GM18870 (cell line): ENCODE data around the gene ANKS1A.

Experiments
- ATAC-seq: cut with Tn5 transposase; IDR thresholded peaks from one replicate; pipeline ENCODE4 v1.9.1; 2021; ENCODE audit warnings: moderate library complexity; ENCODE audit not compliant: unreplicated experiment

The ANKS1A gene

DNA sequence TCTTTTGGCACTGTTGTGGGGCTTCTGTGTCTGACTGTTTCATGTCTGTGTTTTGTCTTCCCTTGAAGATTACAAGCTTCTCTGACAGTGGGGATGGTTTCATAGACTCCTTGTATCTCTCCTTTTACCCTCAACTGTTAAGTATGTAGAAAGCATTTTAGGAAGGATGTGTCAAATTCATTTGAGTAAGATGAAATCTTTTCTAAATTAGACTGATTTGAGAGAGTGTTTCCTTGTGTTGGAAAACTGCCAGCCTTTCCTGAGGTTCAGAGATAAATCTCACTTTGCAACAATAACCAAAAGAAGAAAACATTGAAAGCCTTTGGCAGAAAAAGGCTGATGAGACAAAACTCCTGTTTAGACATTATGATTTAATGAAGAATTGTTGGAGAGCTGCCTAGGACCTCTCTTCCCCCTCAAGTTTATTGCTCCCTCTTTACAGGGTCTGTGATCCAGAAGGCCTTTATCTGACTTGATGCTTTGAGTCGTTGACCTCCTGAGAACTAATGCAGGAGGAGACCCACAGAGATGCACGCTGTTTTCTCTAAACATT is 68.3 kb downstream of the ANKS1A start:
- no peak for ATAC-seq

DNA sequence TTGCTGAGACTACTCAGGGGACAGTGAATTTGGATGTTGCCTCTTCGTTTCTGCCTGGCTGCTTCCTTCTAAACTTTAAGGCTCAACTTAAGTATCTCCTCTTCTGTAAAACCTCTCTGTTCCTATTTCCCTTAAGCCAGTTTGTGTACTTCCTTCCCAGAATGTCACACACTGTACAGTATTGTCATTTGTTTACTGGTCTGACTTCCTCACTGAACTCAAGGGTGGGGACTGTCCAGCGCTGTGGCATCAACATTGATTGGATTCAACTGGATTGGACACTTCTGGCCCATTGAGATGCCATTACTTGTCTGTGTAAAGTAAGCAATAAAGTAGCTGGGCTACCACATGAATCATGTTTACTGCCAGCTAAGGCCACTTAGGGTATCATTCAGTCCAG is 69.7 kb downstream of the ANKS1A start:
- no peak for ATAC-seq

DNA sequence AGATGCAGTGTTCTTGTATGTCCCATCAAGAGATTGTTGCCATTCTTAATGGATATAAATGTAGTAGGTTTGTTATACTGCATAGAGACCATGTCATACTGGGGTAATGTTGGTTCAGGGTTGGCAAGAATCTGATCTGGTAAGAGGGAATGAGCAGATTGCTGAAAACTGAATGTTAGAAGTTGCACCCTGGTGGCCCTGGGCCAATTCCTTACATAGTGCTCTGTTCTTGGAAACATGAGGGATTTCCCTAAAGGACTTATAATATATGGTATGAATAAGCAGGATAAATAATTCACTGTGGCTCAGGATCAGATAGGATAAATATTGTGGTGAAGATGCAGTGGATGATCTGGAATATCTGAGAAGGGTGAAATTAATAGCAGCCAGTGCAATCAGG is 70.2 kb downstream of the ANKS1A start:
- ATAC-seq, result no peak

DNA sequence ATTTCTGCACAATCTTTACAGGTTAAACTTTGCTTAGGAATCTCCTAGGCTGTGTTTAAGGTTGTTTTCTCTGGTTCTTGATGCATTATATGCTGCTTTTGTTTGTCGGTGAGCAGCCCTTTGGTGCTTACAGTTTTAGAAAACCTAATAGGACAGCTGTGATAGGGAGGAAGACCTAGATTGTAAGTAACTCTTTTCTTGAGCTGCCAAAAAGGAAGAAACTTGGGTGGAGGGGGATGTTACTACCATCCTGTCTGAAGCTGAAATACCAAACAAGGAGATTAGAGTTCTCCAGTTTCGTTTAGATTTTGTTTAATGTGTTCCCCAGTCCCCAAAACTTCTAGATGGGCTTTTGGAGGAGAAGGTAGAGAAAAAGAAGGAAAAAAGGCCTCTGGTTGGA is 72.0 kb downstream of the ANKS1A start:
- ATAC-seq, result no peak

- ATAC-seq, result no peak
Observed at GRCh38 chr6:34961574-34961973, 72.5 kb downstream of the ANKS1A start.

- ATAC-seq, result no peak
Observed at GRCh38 chr6:34964564-34964963, 75.5 kb downstream of the ANKS1A start.

GRCh38 chr6:34967461-34967860 is 78.4 kb downstream of the ANKS1A start:
- no peak for ATAC-seq

GRCh38 chr6:34969662-34970265 is 80.7 kb downstream of the ANKS1A start:
- ATAC-seq, result no peak

DNA sequence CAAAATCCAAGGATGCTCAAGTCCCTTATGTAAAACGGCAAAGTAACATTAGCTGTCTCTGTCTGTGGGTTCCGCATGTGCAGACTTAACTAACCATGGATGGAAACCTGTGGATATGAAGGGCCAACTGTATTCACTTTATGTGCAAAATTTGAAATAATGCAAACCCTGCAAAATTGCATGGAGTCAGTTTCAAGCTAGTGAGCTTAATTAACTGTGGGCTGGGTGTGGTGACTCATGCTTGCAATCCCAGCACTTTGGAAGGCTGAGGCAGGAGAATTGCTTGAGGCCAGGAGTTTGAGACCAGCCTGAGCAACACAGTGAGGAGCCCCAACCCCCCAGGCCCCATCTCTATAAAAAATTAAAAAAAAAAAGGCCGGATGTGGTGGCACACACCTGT is 81.4 kb downstream of the ANKS1A start:
- ATAC-seq, result no peak

DNA sequence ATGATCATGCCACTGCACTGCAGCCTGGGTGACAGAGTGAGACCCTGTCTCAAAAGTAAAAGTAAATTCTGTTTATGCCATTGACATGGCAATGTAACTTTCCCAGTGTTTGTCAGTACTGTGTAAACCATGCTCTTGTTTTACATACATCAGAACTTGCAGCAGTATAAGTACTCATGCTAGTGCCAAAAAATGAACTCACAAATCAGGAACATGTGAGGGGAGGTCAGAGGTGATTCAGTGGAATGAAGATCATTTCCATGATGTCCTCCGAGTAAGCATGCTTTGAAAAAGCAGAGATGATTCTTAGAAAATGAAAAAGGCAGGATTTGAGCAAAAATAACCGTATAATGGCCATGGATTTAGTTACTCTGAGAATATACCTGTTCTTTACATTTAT is 81.9 kb downstream of the ANKS1A start:
- no peak for ATAC-seq

GRCh38 chr6:34973547-34974248 is 84.6 kb downstream of the ANKS1A start:
- ATAC-seq, result no peak

DNA sequence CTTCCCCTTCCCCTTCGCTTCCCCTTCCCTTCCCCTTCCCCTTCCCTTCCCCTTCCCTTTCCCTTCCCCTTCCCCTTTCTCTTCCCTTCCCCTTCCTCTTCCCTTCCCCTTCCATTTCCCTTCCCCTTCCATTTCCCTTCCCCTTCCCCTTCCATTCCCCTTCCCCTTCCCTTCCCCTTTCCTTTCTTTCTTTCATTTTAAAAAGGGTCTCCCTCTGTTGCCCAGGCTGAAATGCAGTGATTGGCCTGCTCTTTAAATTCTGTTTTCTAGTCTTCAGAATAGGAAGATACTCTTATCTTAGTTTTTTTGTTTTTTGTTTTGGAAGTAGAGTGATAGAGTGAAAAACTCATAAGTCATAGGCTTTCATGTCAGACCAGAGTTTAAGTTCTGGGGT is 85.2 kb downstream of the ANKS1A start:
- no peak for ATAC-seq

- no peak for ATAC-seq
Observed at GRCh38 chr6:34976239-34976638, 87.2 kb downstream of the ANKS1A start.

DNA sequence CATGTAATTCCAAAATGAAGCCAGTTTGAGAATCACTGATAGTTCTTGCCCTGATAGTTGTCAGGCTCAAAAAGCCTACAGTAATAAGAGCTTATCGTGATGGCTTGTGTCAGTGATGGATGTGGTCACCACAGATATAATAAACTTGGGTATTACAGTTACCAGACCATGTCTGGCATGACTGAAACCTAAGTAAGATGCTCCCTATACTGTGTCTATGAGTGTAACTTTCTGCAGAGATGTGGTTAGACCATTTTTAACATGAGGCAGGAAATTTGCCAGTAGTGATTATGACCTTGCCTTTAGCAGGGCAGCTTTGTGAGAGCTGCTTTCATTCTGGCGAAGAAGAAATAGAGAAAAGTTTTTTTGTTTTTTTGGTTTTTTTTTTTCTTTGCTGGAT is 90.2 kb downstream of the ANKS1A start:
- ATAC-seq, result no peak

GRCh38 chr6:34979994-34980393 is 90.9 kb downstream of the ANKS1A start:
- ATAC-seq, result no peak

- no peak for ATAC-seq
Observed at GRCh38 chr6:34981366-34981765, 92.3 kb downstream of the ANKS1A start.

DNA sequence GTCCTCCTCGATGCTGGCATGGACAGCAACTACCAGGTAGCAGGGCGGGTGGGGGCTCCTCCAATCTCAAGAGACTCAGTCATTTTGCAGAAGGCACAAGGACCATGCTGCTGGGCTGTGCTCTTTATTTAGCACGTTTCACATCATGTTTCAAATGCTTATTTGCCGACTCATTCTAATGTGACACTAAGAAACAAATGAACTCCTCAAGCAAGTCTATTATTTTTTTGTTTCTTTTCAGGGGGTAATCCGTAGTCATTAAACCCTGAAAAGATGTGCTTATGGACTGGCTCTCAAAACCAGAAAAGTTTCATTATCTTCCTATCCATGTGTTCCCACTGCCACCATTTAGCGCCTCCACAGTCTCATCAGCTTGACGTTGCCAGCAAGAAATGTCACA is 92.9 kb downstream of the ANKS1A start:
- ATAC-seq, result no peak

- no peak for ATAC-seq
Observed at GRCh38 chr6:34982424-34982852, 93.4 kb downstream of the ANKS1A start.

DNA sequence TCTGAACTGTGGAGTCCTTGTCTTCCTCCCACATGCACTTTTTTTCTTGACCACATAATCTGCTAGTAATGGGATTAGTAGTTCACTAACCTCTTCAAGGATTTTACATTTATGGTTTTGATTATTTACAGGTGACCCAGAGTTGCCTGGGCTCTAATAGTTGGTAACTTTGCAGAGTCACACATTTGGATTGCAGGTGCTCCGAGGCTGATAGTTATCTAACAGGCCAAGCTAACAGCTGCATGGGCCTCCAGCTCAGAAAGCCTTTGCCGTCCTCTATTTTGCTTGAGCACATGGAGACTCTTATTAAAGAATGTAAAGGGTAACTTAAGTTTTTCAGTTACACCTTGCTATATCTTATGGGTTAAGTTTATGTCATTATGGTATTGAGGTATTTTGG is 95.4 kb downstream of the ANKS1A start:
- no peak for ATAC-seq

GRCh38 chr6:34985236-34985635 is 96.2 kb downstream of the ANKS1A start:
- no peak for ATAC-seq

GRCh38 chr6:34986845-34987246 is 97.8 kb downstream of the ANKS1A start:
- no peak for ATAC-seq

GRCh38 chr6:34987506-34987905 is 98.5 kb downstream of the ANKS1A start:
- no peak for ATAC-seq
